HCT116 (cell line): ENCODE data around the gene HIF1AN. TPM values are rescaled to one million over a fixed set of nuclear protein-coding genes. Genes with fewer than 3 reads are reported as not detected.

Source experiments
- ATAC-seq: fragments of 200-7000 bp; cut with Tn5 transposase; 2 replicates; pipeline ENCODE4 v1.9.1; 2020; ENCODE audit warnings: mild to moderate bottlenecking, moderate library complexity
- BruUV-seq: library from RNA; stranded (reverse); fragments of 400-500 nt; replicated peaks from 2 replicates; lab custom pipeline; 2021; lab: Mats Ljungman, UMichigan
- CTCF ChIA-PET: fragments of 300-600 bp; sonication (Branson Sonifier 250); formaldehyde crosslinking; loops from one replicate; lab custom pipeline; 2021; ENCODE audit warnings: antibody characterized with exemption; lab: Charles Lee
- POLR2A ChIA-PET: fragments of 300-600, 350-600 bp; sonication (Branson Sonifier 250); formaldehyde crosslinking; loops from one replicate; lab custom pipeline; 2021; ENCODE audit warnings: antibody characterized with exemption; lab: Charles Lee
- RAD21 ChIA-PET, 2 experiments: fragments of 300-600 bp; sonication (Branson Sonifier 250); formaldehyde crosslinking; loops; one replicate each; lab custom pipeline; 2023; ENCODE audit warnings: low total read pairs in 2 of 2; ENCODE audit not compliant: uncharacterized antibody in 2 of 2, unreplicated experiment in 2 of 2, low non-redundant PET in 1 of 2; lab: Charles Lee
- DNase-seq: peaks from one replicate; pipeline ENCODE4 v3.0.0-alpha.2; 2010; ENCODE audit warnings: low read depth, low spot score
- H2AFZ ChIP-seq: fragments of 200-600 bp; shearing (Covaris generic), sonication (generic); 2 replicates; pipeline ENCODE4 v1.6.1; 2017; ENCODE audit warnings: low read depth, mixed run types, mixed read lengths, antibody characterized with exemption, low read length; ENCODE audit not compliant: poor library complexity, severe bottlenecking
- H3K27ac ChIP-seq: 2 replicates; pipeline ENCODE4 v1.5.1; 2012; ENCODE audit warnings: low read depth, low read length
- H3K27me3 ChIP-seq: fragments of 200-600 bp; sonication (generic); 2 replicates; pipeline ENCODE4 v1.6.1; 2016; ENCODE audit warnings: mixed run types, low read length, mixed read lengths; ENCODE audit not compliant: insufficient read depth
- H3K36me3 ChIP-seq, 2 experiments: fragments of 200-500 bp in 1 of 2; fragments of 200-600 bp in 1 of 2; sonication (Bioruptor generic) in 1 of 2; sonication (generic) in 1 of 2; 2 replicates each; pipeline versions ENCODE4 v1.5.1 to v1.6.1; 2014 to 2016; ENCODE audit warnings: low read length in 2 of 2, inconsistent platforms in 1 of 2, mixed read lengths in 1 of 2, mixed run types in 1 of 2; ENCODE audit not compliant: insufficient read depth in 2 of 2, control insufficient read depth in 1 of 2
- H3K4me1 ChIP-seq, 2 experiments: fragments of 200-600 bp in 1 of 2; sonication (generic) in 1 of 2; 2 replicates each; pipeline versions ENCODE4 v1.5.1 to v1.6.1; 2012 to 2017; ENCODE audit warnings: low read length in 2 of 2, inconsistent platforms in 1 of 2, mild to moderate bottlenecking in 1 of 2, mixed read lengths in 1 of 2, mixed run types in 1 of 2, moderate library complexity in 1 of 2; ENCODE audit not compliant: insufficient read depth in 2 of 2, control insufficient read depth in 1 of 2
- H3K4me2 ChIP-seq: fragments of 200-600 bp; sonication (generic); 2 replicates; pipeline ENCODE4 v1.6.1; 2017; ENCODE audit warnings: mixed run types, low read length, mixed read lengths
- H3K4me3 ChIP-seq, 2 experiments: fragments of 200-600 bp in 1 of 2; sonication (generic) in 1 of 2; replicated peaks in 1 of 2; 2 replicates each; pipeline ENCODE4 v1.5.1; 2011 to 2016; ENCODE audit warnings: low read length in 2 of 2, control low read depth in 1 of 2, low read depth in 1 of 2, mild to moderate bottlenecking in 1 of 2, mixed read lengths in 1 of 2, mixed run types in 1 of 2
- H3K79me2 ChIP-seq: fragments of 200-600 bp; sonication (generic); 2 replicates; pipeline ENCODE4 v1.6.1; 2017; ENCODE audit warnings: mild to moderate bottlenecking, mixed run types, low read length, moderate library complexity, mixed read lengths; ENCODE audit not compliant: insufficient read depth
- H3K9ac ChIP-seq: fragments of 200-600 bp; sonication (generic); 2 replicates; pipeline ENCODE4 v1.6.1; 2016; ENCODE audit warnings: low read length, mixed read lengths
- H3K9me2 ChIP-seq: fragments of 200-600 bp; sonication (generic), shearing (Covaris generic); 2 replicates; pipeline ENCODE4 v1.6.1; 2017; ENCODE audit warnings: mixed run types, mild to moderate bottlenecking, moderate library complexity; ENCODE audit not compliant: insufficient read depth
- H3K9me3 ChIP-seq, 2 experiments: fragments of 200-500 bp in 1 of 2; fragments of 200-600 bp in 1 of 2; sonication (Bioruptor generic) in 1 of 2; sonication (generic) in 1 of 2; 2 replicates each; pipeline ENCODE4 v1.6.1; 2014 to 2017; ENCODE audit warnings: low read length in 2 of 2, mixed read lengths in 2 of 2, inconsistent platforms in 1 of 2, low read depth in 1 of 2, mild to moderate bottlenecking in 1 of 2, mixed run types in 1 of 2, moderate library complexity in 1 of 2; ENCODE audit not compliant: control insufficient read depth in 1 of 2, insufficient read depth in 1 of 2
- H4K20me1 ChIP-seq: fragments of 200-600 bp; sonication (generic), shearing (Covaris generic); 2 replicates; pipeline ENCODE4 v1.6.1; 2017; ENCODE audit warnings: mixed run types, mild to moderate bottlenecking, moderate library complexity; ENCODE audit not compliant: insufficient read depth
- CEBPB ChIP-seq: IDR thresholded peaks from 2 replicates; pipeline ENCODE4 v1.6.1; 2012; ENCODE audit warnings: low read depth
- EZH2 ChIP-seq: fragments of 200-600 bp; sonication (generic); IDR thresholded peaks from 2 replicates; pipeline ENCODE4 v1.6.1; 2017; ENCODE audit warnings: antibody characterized with exemption, mixed run types
- FOSL1 ChIP-seq: IDR thresholded peaks from 2 replicates; pipeline ENCODE4 v1.6.1; 2012; ENCODE audit warnings: low read depth
- JUND ChIP-seq: IDR thresholded peaks from 2 replicates; pipeline ENCODE4 v1.6.1; 2012
- POLR2A ChIP-seq: IDR thresholded peaks from 2 replicates; pipeline ENCODE4 v1.7.0; 2011; ENCODE audit warnings: borderline replicate concordance; ENCODE audit not compliant: insufficient read depth, insufficient read length; ENCODE audit errors: extremely low read depth
- SP1 ChIP-seq: IDR thresholded peaks from 2 replicates; pipeline ENCODE4 v1.6.1; 2012; ENCODE audit warnings: low read depth
- TCF7L2 ChIP-seq: IDR thresholded peaks from 2 replicates; pipeline ENCODE4 v1.7.0; 2011; ENCODE audit warnings: borderline replicate concordance, inconsistent platforms; ENCODE audit not compliant: insufficient read depth, insufficient read length; ENCODE audit errors: extremely low read depth
- YY1 ChIP-seq: IDR thresholded peaks from 2 replicates; pipeline ENCODE4 v1.6.1; 2011; ENCODE audit warnings: low read length, low read depth, moderate library complexity, mild to moderate bottlenecking; ENCODE audit not compliant: insufficient replicate concordance; ENCODE audit errors: extremely low read depth
- ZNF274 ChIP-seq: fragments of 200-500 bp; sonication (Bioruptor generic); IDR thresholded peaks from 2 replicates; pipeline ENCODE4 v1.6.1; 2014; ENCODE audit warnings: mild to moderate bottlenecking, low read depth, low read length, inconsistent platforms
- intact Hi-C: fragments of 100-400 bp; cut with micrococcal nuclease; formaldehyde crosslinking; loops from 2 replicates; pipeline ENCODE4 v1.10.0; 2022
- total RNA-seq: library from RNA; stranded (reverse); gene quantifications from one replicate; pipeline ENCODE4 v1.2.1, GENCODE V29; 2021; ENCODE audit not compliant: unreplicated experiment
- TF ChIP-seq, protein P1 (sequence below): IDR thresholded peaks from 2 replicates; pipeline ENCODE4 v1.6.1; 2011; ENCODE audit warnings: mild to moderate bottlenecking, low read length, moderate library complexity; ENCODE audit not compliant: insufficient replicate concordance; ENCODE audit errors: extremely low read depth
- TF ChIP-seq, protein P2 (sequence below): IDR thresholded peaks from 2 replicates; pipeline ENCODE4 v1.6.1; 2012
- TF ChIP-seq, protein P3 (sequence below): IDR thresholded peaks from 2 replicates; pipeline ENCODE4 v1.6.1; 2012

HIF1AN gene
- total RNA-seq, 1 experiment from 2014 or later = 67.2 TPM

DNA sequence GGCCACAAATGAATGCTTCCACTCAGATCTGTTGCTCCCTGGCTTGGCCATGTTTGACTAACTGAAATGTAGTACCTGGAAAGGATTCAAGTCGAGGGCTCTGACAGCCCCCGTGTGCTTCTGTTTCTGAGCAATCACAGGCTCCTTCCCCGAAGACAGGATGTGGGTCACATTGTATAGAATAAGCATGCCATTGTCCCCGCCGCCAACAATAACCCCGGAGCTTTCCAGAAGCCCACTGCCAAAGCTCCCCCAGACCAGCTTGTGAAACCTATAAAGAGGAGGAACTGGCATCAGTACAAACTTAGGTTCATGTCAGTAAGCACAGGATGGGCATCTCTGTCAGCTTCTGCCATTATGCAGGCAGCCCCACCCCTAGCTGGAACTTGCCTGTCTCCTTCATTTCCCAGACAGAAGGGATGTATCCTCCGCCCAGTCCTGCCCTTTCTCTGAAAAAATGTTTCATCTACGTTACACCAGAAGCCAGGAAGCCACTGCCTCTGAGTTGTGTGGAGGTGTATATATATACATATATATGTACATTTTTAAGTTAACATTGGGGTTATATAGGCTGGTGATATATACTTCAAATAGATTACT, 26.4 kb upstream of the HIF1AN start:
- ATAC-seq = no peak
- no peak overlapping the region for H2AFZ ChIP-seq
- H3K9me2 ChIP-seq = no peaks in the 10 kb centered on the region
- RAD21 ChIA-PET = interaction anchor here (0.6 to 1.1 kb wide), 6 partner anchors 9 to 369 kb away, joined by 3 to 7 read pairs (median 4); partner anchors contain the start of gene SCD (in 1 of the 2)
- H3K27ac ChIP-seq = no peak overlapping the region
- no peak overlapping the region for H3K4me3 ChIP-seq
- no peaks in the 10 kb centered on the region for H3K79me2 ChIP-seq
- H3K4me1 ChIP-seq = peaks cover 0 to 4% of the 10 kb centered on the region in 2 experiments; a peak in 1 of 4 replicates
- TF ChIP-seq EZH2 (no peak), TCF7L2 (no peak), YY1 (no peak), FOSL1 (no peak), POLR2A (no peak), JUND (no peak), CEBPB (no peak), SP1 (no peak), ZNF274 (no peak)
- TF ChIP-seq, protein P1, sequence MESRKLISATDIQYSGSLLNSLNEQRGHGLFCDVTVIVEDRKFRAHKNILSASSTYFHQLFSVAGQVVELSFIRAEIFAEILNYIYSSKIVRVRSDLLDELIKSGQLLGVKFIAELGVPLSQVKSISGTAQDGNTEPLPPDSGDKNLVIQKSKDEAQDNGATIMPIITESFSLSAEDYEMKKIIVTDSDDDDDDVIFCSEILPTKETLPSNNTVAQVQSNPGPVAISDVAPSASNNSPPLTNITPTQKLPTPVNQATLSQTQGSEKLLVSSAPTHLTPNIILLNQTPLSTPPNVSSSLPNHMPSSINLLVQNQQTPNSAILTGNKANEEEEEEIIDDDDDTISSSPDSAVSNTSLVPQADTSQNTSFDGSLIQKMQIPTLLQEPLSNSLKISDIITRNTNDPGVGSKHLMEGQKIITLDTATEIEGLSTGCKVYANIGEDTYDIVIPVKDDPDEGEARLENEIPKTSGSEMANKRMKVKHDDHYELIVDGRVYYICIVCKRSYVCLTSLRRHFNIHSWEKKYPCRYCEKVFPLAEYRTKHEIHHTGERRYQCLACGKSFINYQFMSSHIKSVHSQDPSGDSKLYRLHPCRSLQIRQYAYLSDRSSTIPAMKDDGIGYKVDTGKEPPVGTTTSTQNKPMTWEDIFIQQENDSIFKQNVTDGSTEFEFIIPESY = no peak
- TF ChIP-seq, protein P2, sequence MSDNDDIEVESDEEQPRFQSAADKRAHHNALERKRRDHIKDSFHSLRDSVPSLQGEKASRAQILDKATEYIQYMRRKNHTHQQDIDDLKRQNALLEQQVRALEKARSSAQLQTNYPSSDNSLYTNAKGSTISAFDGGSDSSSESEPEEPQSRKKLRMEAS = no peak
- TF ChIP-seq, protein P3, sequence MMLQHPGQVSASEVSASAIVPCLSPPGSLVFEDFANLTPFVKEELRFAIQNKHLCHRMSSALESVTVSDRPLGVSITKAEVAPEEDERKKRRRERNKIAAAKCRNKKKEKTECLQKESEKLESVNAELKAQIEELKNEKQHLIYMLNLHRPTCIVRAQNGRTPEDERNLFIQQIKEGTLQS = no peak
- H3K27me3 ChIP-seq = no peaks in the 10 kb centered on the region
- no peaks in the 10 kb centered on the region for H4K20me1 ChIP-seq
- no peak overlapping the region for H3K4me2 ChIP-seq
- no peaks in the 10 kb centered on the region for H3K9me3 ChIP-seq
- no TSS peak for BruUV-seq
- DNase-seq = no peak
- POLR2A ChIA-PET = interaction anchor here (1.5 kb wide), 1 partner anchor 26 kb away, joined by 4 read pairs; the partner anchor contains the start of gene HIF1AN
- H3K36me3 ChIP-seq = peaks cover 24 to 35% of the 10 kb centered on the region in 2 experiments; a peak in 3 of 4 replicates
- no peak overlapping the region for H3K9ac ChIP-seq
- CTCF ChIA-PET = interaction anchor here (0.6 to 2.7 kb wide), 26 partner anchors 8 to 664 kb away, joined by 3 to 30 read pairs (median 6); partner anchors contain the start of genes HIF1AN and SCD
- intact Hi-C loops = loop anchor here (2.0 kb wide), 1 partner anchor 369 kb away; no protein-coding TSS in a partner anchor
